ENCODE results near the gene CFAP20.

The CFAP20 gene

GRCh38 chr16:58129097-58129936, at the start of gene CFAP20:
Gene CFAP20 (minus strand): TSS chr16:58129381. CDS start chr16:58129115, 266 bp downstream.
- in situ Hi-C loops (cut with HindIII; ENCODE audit: low sequenced_read_pairs): no loop called here

GRCh38 chr16:58177353-58177710, 48.2 kb upstream of the CFAP20 start:
- in situ Hi-C loops (cut with HindIII; ENCODE audit: low sequenced_read_pairs): no loop called here

- in situ Hi-C loops (cut with HindIII; ENCODE audit: low sequenced_read_pairs): no loop called here
These were observed 47.6 kb upstream of the CFAP20 start for GRCh38 chr16:58176608-58177352.

- in situ Hi-C loops (cut with HindIII; ENCODE audit: low sequenced_read_pairs): no loop called here
These were observed 41.0 kb upstream of the CFAP20 start for GRCh38 chr16:58170223-58170622.

GRCh38 chr16:58160855-58161254, 31.7 kb upstream of the CFAP20 start:
- in situ Hi-C loops (cut with HindIII; ENCODE audit: low sequenced_read_pairs): no loop called here

GRCh38 chr16:58158725-58159124, 29.5 kb upstream of the CFAP20 start:
- in situ Hi-C loops (cut with HindIII; ENCODE audit: low sequenced_read_pairs): no loop called here

- in situ Hi-C loops (cut with HindIII; ENCODE audit: low sequenced_read_pairs): no loop called here
These were observed 28.9 kb upstream of the CFAP20 start for GRCh38 chr16:58157951-58158540.

GRCh38 chr16:58157239-58157638, 28.1 kb upstream of the CFAP20 start:
- in situ Hi-C loops (cut with HindIII; ENCODE audit: low sequenced_read_pairs): no loop called here

GRCh38 chr16:58155839-58156238, 26.7 kb upstream of the CFAP20 start:
- in situ Hi-C loops (cut with HindIII; ENCODE audit: low sequenced_read_pairs): no loop called here

GRCh38 chr16:58154345-58154744, 25.2 kb upstream of the CFAP20 start:
- in situ Hi-C loops (cut with HindIII; ENCODE audit: low sequenced_read_pairs): no loop called here

GRCh38 chr16:58152246-58152868, 23.2 kb upstream of the CFAP20 start:
- in situ Hi-C loops (cut with HindIII; ENCODE audit: low sequenced_read_pairs): no loop called here

GRCh38 chr16:58148526-58148925, 19.3 kb upstream of the CFAP20 start:
- in situ Hi-C loops (cut with HindIII; ENCODE audit: low sequenced_read_pairs): no loop called here

GRCh38 chr16:58148099-58148498, 18.9 kb upstream of the CFAP20 start:
- in situ Hi-C loops (cut with HindIII; ENCODE audit: low sequenced_read_pairs): no loop called here

- in situ Hi-C loops (cut with HindIII; ENCODE audit: low sequenced_read_pairs): no loop called here
These were observed 9.7 kb upstream of the CFAP20 start for GRCh38 chr16:58138852-58139251.

- in situ Hi-C loops (cut with HindIII; ENCODE audit: low sequenced_read_pairs): no loop called here
These were observed 8.4 kb upstream of the CFAP20 start for GRCh38 chr16:58137581-58137980.

GRCh38 chr16:58128711-58129096, 477 bp downstream of the CFAP20 start:
- in situ Hi-C loops (cut with HindIII; ENCODE audit: low sequenced_read_pairs): no loop called here

- in situ Hi-C loops (cut with HindIII; ENCODE audit: low sequenced_read_pairs): no loop called here
These were observed 975 bp downstream of the CFAP20 start for GRCh38 chr16:58128181-58128631.

- in situ Hi-C loops (cut with HindIII; ENCODE audit: low sequenced_read_pairs): no loop called here
These were observed 1.5 kb downstream of the CFAP20 start for GRCh38 chr16:58127634-58128033.

- in situ Hi-C loops (cut with HindIII; ENCODE audit: low sequenced_read_pairs): no loop called here
These were observed 2.1 kb downstream of the CFAP20 start for GRCh38 chr16:58127033-58127556.

- in situ Hi-C loops (cut with HindIII; ENCODE audit: low sequenced_read_pairs): no loop called here
These were observed 2.7 kb downstream of the CFAP20 start for GRCh38 chr16:58126451-58126961.
